Hematopoietic multipotent progenitor cell treated with erythropoietin and hydrocortisone succinate and interleukin-3 and kit ligand, for 15 days (in vitro differentiated cells): ENCODE results near the gene KCNN2.

ENCODE experiments used
- DNase-seq: peaks from one replicate; pipeline ENCODE4 v3.0.0-alpha.2; 2015; ENCODE audit warnings: low spot score

KCNN2 gene

GRCh38 chr5:114361724-114362196, at the start of gene KCNN2:
Gene KCNN2, plus strand, starts transcription at chr5:114362070. Its CDS starts 70 bp downstream, at chr5:114362140.
- DNase-seq = no peak

GRCh38 chr5:114312658-114313057, 49.2 kb upstream of the KCNN2 start:
- no peak for DNase-seq

- DNase-seq = no peak
These were observed 47.8 kb upstream of the KCNN2 start for GRCh38 chr5:114314061-114314460.

- no peak for DNase-seq
These were observed 45.7 kb upstream of the KCNN2 start for GRCh38 chr5:114316167-114316566.

DNA sequence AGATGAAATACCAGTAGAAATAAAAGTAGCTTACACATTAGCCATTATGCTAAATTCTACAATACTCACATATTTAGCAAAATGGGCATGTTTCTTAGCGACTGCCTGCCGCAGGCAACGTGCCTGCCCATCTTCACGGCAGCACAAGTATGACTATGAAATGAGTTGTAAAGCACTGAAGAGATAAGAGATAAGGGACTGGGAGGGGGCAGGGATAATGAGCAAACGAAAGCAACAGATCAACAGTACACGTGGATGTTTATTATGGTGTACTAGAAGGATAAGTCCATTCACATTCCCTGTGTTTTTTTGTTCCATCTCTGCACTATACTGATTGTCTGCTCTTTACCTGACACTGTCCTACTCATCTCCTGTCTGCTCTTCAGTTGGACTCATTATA, 44.1 kb upstream of the KCNN2 start:
- DNase-seq = no peak

DNA sequence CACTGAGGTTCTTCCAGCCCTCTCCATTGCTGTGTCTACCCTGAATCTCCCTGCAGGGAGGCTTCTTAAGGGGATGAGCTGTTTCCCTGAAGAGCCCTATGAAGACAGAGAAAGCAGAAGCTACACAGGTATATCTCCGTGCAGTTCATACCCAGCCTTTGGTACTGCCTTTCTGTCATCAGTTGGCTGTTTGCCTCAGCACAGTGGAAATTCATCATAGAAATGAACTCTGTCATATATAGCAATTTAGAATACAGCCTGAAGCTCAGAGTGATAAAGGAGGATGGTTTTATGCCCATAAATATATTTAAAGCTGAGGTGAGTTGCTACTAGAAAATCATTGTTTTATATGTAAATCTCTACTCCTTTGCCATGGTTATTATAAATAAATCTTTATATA, 42.6 kb upstream of the KCNN2 start:
- DNase-seq = no peak

GRCh38 chr5:114319821-114320220, 42.0 kb upstream of the KCNN2 start:
- DNase-seq = no peak

GRCh38 chr5:114324282-114324681, 37.6 kb upstream of the KCNN2 start:
- no peak for DNase-seq

DNA sequence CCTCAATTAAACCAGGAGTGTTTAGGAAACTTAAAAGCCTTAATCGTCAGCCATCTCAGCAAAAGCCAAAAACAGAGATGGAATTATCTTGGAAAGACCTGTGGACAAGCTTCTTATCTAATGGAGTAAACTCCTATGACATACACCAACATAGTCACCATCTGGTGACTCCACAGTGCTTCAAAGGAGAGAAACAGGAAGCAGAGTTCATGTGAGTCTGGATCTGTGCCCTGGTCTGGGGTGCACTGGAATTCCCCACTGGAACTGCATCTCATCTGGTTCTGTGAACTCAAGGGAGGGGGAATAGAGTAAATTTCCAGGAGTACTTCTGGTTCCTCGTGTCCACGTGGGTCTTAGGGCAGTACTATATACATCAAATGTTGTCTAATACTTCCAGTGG, 36.3 kb upstream of the KCNN2 start:
- DNase-seq = no peak

DNA sequence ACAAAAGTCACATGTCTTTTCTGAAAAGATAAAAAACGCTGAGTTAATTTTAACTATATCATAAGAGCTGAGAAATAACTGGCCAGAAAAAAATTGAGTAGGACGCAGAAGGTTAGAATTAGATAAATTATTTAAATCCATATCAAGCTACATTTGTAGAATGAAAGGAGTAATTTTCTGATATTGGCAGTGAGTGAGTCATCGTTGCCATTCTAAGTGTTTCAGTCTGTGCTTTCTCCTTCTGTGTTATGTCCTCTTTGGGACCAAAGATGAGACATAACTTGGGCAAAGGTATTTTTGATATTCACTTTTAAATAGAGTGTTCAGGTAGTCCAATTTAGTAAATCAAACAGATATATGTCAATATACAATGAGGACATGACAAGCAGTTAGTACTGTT, 34.4 kb upstream of the KCNN2 start:
- no peak for DNase-seq

- DNase-seq = no peak
These were observed 33.9 kb upstream of the KCNN2 start for GRCh38 chr5:114327987-114328386.

DNA sequence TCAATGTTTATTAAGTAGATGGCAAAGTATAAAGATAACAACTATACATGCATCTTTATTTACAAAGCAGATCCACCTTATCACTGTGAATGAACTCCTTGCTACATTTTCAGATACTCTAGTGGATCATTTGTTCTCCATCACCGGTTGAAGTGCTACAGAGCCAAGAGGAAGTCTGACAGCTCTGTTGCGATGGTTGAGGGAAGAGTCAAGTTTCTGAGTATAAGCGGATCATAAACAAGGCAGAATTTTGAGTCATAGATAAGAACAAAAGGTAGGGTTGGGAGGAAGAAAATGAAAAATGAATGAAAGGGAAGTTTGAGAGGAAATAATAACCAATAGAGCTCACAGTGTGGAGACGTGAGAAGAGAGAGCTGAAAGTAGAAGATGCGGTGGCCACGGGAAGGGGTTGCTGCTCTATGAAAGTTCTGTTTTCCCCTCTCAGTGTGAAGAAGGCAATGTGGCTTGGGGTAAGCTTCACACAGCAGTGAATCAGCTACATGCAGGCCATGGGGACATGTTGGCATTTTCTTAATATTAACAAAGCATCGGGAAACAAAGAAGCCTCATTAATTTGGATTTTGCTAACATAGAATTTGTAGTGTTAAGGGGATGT, 30.8 kb upstream of the KCNN2 start:
- DNase-seq = no peak

- no peak for DNase-seq
These were observed 29.4 kb upstream of the KCNN2 start for GRCh38 chr5:114332493-114332892.

DNA sequence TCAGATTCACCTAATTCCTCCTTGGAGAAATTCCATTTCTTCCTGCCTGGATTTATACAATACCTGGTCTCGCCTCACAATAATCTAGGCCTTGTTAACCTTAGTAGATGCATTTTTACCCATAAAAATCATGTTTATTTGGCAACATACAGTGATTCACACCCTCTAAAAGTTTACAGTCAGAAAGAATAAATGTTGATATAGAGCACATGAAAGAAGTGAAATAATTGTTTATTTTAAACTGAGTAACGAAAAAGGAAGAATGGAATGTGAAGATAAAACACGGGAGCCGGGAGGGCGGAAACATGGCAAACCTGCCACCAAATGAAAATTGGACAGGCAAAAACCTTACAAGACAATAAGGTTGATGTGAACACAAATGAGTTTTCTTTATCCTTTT, 28.9 kb upstream of the KCNN2 start:
- DNase-seq = no peak

DNA sequence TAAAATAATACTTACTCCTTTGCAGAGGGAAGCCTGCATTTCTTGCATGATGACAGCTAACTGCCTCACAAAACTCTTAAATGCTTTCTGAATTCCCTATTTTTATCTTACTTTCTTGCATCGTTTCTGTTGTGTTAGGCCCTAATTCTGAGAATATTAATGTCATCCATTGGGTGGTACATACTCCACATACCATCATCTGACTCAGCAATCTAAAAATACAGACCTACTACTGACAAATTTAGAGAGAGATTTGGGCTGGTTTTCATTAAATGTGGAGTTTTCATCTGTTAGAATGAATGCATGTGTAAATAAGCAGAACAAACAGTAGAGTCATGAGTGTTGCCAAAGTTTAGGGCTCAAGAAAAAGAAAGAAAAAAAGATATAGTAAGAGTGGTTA, 26.5 kb upstream of the KCNN2 start:
- DNase-seq = no peak

- no peak for DNase-seq
These were observed 22.8 kb upstream of the KCNN2 start for GRCh38 chr5:114339108-114339507.

GRCh38 chr5:114346181-114346580, 15.7 kb upstream of the KCNN2 start:
- no peak for DNase-seq

DNA sequence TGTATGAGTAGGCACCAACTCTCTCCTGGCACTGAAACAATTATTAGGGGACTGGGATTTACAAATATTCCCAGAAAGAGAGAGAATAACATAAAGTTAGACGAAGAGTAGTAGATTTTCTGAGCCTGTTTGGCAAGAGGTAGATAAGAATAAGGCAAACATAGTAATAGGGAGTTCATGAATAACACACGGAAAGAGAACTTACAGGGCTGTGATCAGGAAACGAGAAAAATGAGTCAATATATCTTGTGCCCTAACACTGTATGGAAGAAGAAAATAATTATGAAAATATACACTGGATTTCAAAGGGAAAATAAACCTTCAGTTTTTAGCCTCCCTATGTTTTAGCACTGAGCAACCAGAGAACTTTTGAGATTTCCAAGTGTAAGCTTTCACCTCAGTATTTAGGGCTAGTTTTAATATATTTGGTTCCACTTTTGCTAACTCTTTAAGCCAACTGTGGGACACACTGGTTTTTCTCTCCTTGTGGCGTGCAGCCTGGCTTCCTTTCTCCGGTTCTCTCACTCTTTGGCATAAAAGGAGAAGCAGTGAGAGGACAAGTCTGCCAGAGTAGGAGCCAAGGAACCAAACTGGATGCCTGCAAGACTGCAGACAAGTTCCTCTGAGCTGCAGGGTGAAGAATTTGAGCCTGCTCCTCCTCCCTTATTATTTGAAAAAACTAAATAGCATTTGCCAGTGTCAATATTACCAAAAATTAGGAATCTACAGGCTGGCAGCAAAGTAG, 6.6 kb upstream of the KCNN2 start:
- DNase-seq = no peak

DNA sequence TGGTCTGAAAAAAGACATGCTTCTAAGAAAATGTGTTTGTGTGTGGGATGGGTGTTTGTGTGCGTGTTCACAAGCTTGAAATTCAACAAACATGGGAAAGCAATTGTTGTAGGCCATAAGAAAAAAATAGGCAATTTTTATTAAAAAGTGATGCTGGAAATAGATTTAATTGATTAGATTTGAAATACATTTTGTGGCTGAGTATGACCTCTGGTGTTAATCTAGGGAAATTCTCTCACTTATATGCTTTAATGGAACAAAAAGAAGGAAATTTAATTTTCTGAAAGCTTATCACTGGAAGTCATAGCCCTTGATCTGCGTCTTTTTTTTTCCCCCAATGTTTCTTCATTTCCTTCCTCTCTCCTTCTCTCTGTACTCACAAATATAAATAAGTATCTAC, 3.5 kb upstream of the KCNN2 start:
- no peak for DNase-seq

DNA sequence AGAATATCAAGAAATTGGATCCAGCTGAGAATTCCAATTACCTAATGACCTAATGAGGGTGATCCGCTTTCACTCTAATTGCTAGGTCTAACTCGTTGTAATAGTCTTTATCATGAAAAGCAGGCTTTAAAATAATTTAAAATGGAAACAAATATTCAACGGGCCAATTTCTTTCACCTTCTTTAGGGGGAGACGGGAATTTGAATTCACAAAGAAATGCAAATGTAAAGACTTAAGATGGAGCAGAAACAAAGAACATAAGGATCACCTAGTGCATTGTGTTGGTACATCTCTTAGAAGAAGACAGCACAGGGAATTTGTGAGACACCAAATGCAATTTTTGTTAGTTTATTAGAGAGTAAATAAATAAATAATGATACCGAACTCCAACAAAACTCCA, 1.5 kb upstream of the KCNN2 start:
- no peak for DNase-seq

DNA sequence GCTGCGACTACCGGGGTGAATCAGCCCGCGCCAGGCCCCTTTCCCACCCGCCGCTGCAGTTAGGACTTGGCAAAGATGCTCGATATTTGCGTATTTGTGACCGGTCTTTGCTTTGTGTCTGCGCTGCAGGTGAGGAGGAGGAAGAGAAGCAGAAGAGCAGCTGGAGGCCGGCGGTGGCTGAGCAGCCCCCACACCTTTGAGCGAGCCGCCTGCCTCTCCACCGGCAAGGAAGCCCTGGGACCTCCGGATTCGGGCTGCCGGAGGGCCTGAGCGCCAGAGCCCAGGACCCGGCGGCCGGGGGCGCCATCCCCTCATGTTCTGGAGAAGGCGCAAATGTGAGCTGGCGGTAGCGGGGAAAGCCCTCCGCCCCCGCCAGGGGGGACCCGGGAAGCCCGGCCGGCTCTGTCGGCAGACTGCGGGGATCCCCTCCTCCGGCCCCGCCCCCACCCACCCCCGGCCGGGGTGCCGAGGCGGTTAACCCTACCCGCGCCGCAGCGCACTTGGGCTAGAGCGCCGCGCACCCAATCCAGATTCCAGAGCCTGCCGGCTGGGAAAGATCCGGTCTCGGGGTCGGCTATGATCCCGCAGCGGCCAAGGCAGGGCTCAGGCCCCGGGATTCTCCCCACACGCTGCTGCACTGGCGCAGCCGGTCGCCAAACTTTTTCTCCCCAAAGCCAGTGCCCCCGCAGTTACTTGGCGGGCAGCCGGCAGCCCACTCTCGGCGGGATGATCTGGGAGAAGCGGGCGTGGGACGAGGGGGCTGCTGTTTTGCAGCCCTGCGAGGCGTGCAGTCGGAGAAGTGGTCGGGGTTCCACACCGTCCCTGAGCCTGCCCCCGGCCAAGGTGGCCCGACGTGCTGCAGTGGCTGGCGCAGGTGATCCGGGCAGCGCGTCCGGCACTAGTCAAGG, 800 bp upstream of the KCNN2 start:
- no peak for DNase-seq

- no peak for DNase-seq
These were observed 517 bp downstream of the KCNN2 start for GRCh38 chr5:114362197-114362976.
